H54 (cell line): ENCODE measurements around the gene TMEM255B.
A peak's percentile ranks its signal among the peaks of the same experiment; 100 is the strongest.

Experiments used
- DNase-seq: peaks from one replicate; pipeline ENCODE4 v3.0.0; 2011; ENCODE audit warnings: low spot score, mixed read lengths; ENCODE audit not compliant: insufficient read length
- FAIRE-seq: peaks from 3 replicates; lab custom pipeline; 2011; peaks lifted over from hg19 to GRCh38; lab: Jason Lieb, UNC
- POLR2A ChIP-seq: IDR thresholded peaks from 2 replicates; pipeline ENCODE4 v1.6.1; 2011; ENCODE audit warnings: low read depth, mild to moderate bottlenecking, low read length

Gene TMEM255B

DNA sequence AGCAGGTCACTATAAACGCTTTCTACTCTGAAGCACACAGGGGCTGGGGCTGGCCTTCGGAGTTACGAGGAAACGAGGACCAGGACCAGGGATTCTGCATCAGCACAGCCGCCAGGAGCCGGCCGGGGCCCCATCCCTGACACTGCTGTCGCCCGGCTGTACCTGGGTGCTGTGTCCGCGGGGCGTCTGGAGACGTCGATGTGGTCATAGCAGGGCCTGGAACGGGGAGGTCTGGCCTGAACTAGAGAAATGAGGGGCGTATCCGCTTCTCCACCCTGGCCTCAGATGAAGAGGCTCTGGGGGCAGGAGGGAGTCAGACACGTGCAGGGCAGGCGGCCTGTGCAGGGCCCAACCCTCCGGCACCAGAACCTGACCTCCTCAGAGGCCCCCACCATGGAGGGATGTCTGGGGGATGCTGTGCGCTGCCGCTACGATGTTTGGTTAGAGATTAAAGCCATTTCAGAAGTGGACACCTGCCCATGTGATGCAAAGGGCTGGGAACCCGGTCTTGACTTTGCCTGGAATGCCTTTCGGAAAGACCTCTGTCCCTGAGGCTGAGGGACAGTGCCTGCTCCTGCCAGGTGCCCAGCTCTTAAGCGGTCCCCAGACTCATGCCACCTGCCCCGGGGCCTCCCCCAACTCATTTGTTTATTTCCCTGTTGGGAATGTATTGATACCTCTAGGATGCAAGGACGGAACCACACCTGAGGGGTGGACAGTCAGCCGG is 83.5 kb downstream of the TMEM255B start:
- DNase-seq (no peak), FAIRE-seq (no peak)
- no peak for TF ChIP-seq POLR2A

DNA sequence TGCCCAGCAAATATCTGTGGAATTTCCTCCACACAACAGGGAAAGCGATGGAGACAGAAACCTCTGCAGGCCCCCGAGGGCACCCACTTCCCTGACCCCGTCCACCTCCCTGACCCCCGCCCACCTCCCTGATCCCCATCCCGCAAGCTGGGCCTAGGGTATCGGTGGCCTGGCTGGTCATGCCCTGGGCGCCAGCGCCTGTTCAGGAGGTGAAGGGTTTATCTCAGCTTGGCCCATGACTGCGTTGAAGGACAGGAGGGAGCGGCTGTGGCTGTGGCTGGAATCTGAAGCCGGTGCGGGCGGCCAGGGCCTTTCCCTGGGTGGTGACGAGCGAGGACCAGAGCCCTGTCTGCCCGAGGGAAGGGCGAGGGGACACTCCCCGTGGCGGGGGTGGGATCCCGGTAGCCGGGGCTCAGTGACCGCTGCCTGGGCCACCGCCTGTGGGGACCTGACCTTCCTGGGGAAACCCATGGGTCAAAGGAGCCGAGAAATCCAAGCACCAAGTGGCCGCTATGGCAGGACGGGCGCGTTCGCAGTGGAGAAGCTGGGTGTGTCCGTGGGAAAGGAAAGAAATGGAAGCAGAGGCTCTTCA is 84.1 kb downstream of the TMEM255B start:
- FAIRE-seq (no peak), DNase-seq (no peak)
- no peak for TF ChIP-seq POLR2A

DNA sequence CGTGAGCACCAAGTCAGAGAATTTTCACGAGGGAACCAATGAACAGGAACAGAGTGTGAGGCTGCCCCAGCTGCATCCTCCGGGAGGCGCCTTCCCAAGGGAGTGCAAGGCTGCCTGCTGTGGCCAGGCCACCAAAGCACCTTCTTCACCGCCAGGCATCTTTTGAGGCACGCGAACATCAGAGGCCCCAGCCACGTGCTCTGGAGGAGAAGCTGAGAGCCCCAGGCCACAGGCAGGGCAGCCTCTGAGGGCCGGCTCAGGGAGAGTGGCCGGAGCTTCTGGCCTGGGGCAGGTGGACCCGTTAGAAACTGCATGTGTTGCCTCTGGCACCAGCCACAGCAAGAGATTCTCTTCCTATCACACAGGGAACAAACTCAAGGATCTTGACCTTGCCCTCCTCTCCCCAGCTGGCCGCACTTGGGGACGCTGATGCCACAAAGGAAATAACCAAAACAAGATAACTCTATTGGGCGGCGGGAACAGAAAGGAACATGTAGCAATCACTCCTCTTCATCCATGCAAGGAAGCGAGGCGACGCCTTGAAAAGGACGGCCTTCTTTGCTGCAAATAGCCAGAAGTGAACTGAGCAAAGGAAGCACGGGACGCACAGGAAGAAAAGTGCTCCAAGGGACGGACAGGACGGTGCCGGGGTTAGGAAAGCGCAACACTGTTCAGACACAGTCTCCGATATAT is 85.0 kb downstream of the TMEM255B start:
- no peak for TF ChIP-seq POLR2A
- FAIRE-seq (no peak), DNase-seq (no peak)

DNA sequence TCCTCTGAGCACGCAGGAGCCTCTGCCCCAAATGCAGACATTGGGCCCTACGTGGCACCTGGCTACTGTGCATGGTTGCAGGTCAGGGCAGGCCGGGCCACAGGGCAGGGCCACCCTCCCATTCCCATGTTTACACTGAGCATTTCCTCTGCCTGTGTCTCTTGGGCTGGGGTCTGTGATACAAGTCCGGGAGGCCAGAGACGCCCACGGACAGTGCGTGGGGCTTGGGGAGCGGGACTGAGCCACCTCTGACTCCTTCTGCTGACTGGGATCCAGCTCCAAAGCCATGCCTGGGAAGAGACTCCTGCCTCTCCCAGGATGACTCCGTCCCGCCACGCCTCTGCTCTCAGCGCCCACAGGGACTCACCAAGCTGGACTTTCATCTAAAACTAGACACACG is 86.0 kb downstream of the TMEM255B start:
- DNase-seq (no peak), FAIRE-seq (no peak)
- TF ChIP-seq POLR2A = no peak

DNA sequence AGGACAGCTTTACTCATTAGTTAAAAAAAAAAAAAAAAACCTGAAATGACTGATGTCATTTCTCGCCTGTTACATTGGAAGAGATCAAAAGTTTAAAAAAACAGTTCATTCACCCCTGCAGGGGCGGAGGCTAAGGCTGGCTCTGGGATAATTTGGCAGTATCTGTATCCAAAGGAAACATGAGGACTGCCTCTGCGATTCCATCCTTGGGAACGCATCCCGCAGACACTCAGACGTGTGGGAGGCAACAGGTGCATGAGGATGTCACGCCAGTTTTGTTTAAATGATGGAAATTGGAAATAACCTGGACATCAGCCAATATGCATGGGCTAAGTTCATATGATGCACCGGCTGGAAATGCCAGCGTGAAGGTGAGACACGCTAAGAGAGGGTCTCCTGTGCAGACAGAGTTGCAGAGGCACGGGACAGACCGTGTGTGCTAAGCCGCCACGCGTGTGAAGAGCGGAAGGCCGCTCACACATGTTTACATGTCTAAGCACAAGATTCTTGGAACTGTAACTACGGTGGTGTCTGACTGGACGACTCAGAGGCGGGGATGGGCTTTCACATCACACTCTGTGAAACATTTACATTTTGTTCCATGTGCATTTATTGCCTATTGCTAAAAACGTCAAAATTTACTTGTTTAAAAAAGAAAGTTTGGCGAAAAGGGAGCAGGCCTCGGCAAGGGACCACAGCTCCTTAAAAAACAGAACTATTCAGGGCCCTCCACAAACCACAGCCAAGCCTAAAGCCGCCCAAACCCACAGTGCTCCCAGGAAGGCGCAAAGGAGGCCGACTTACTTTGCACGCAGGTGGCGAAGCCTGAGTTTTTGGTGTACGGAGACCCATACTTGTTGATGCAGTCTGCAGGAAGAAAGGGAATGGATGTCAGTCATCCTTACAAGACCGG is 87.0 kb downstream of the TMEM255B start:
- no peak for TF ChIP-seq POLR2A
- no peak for FAIRE-seq

DNA sequence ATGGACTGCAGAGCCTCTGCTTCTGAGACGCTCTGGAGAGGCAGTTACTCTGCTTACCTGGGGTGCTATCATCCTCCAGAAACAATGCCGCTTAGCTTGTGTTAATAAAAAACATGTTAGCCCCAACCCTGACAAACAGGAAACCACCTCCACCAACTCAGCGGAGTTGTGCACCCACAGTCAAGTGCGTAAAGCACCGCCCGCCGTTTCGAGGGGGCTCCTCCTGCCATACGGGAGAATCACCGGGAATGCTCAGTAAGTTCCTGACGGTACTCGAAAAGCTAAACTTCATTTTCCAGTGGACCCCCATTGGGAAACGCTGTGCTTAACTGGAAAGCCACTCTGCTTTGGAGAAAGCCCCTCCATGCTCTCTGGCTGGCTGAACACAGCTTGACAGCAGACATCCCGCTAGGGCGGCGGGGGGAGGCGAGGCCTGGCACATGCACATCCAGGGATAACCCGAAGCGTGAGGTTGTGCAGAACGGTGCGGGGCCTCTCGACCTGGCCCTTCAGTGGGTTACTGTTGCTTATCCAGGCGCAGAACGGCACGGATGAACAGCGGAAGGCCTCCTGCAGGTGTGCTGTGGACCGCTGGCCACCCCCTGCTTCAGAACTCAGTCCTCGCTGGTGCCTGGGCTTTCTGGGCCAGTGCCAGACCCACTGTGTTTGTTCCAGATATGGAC is 87.8 kb downstream of the TMEM255B start:
- FAIRE-seq = no peak
- no peak for TF ChIP-seq POLR2A
- no peak for DNase-seq

More for the DNA sequence above, 87.0 kb downstream of the TMEM255B start:
- DNase-seq = no peak

DNA sequence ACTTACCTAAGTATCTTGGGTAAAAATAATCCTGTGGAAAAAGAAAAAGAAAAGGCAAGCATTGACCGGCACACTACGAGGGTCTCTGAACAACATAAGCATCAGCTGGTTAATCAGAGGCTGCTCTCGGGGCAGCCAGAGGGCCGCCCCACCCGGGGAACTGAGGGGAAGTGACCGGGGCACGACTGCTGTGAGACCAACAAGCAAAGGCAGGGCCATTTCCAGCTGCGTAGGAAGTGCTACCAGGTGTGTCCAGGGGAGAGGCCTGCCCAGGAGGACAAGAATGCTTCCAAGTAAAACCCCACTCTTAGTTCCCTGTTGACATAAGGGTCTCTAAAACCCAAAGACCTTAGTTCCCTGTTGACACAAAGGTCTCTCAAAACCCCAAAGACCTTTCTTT is 89.0 kb downstream of the TMEM255B start:
- FAIRE-seq (no peak), DNase-seq (no peak)
- TF ChIP-seq POLR2A = no peak

DNA sequence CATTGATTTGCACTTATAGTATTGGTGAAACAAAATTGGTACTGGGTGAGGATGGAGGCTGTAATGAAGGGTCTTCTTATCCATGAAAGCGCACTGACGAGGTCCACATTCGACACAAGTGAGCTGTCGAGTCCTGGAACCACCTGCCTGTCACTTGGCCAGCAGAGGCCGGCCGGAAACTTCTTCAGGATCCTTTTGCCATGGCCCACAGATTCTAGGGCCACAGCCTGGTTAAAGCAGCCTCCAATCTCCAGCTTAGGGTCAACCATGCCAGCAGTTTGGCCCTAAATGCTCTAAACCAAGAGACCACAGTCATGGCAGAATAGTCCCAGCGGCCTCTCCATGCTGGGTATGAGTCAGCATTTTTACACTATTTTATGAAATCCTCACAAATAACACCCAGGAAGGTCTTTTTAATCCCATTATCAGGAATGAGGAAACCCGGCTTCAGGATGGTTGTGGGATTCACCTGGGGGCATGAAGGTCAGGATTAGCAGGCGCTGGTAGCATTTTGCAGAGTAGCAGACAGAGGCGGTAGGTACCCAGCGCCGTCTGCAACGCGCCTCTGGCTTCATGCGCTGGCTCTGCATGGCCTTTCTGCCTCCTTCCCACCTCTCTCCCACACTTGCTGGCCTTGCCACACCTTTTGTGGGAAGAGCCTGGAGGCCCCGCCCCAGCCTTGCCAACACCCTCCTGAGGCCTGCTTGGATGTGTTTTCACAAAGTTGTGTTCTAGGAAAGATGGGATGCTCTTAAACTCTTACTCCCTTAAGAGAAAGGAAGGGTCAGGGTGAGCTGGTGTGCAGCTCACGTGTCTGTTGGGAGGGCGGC is 89.6 kb downstream of the TMEM255B start:
- no peak for TF ChIP-seq POLR2A
- no peak for DNase-seq
- no peak for FAIRE-seq

DNA sequence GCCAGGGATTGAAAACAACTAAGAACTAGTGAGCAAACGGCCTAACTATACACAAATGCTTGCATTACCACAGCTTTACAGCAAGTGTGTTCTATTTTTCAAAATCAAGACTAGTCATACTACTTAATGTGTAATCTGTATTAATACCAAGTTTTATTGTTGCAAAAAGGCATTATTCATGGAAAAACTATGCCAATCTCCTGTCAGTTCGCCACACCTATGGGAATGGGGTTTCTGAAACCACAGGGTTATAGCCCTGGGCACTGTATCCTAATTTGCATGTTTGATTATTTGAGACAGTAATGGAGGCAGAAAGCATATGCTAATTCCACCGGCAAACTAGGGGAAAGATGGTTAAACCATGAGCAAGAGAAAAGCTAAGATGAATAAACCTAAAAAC is 90.5 kb downstream of the TMEM255B start:
- peak; percentile 81 for FAIRE-seq
- no peak for TF ChIP-seq POLR2A
- DNase-seq = no peak

DNA sequence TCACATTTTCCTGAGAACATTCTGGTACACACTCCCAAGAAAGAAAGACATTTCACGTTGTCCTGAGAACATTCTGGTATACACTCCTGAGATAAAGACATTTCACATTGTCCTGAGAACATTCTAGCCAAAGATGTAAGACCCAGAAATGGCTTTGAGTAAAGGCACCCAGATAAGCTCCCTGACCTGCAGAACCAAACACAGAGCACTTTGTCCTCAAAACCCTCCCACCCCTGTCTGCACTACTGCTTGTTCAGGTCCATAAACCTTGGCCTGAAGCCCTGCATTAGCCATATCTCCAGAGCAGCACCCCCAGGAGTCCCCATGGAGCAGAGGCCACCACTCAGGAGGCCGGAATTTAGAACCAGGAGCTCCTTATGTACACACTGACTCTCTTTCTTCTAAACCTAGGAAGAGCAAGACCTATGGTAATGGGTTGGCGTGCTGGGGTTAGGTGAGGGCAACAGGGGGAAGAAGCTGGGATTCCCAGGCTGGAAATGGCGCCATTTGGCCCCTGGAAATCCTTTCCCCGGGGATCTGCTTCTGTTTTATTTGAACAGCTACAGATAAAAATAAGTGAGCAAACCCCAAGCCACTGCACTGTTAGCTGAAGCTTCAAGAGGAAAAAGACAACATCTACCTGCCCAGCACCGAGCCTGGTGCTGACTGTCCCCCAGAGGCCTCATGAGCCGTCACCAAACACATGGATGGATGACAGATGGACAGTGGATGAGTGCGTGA is 91.1 kb downstream of the TMEM255B start:
- peak; percentile 52 for FAIRE-seq
- TF ChIP-seq POLR2A = no peak
- DNase-seq = no peak

DNA sequence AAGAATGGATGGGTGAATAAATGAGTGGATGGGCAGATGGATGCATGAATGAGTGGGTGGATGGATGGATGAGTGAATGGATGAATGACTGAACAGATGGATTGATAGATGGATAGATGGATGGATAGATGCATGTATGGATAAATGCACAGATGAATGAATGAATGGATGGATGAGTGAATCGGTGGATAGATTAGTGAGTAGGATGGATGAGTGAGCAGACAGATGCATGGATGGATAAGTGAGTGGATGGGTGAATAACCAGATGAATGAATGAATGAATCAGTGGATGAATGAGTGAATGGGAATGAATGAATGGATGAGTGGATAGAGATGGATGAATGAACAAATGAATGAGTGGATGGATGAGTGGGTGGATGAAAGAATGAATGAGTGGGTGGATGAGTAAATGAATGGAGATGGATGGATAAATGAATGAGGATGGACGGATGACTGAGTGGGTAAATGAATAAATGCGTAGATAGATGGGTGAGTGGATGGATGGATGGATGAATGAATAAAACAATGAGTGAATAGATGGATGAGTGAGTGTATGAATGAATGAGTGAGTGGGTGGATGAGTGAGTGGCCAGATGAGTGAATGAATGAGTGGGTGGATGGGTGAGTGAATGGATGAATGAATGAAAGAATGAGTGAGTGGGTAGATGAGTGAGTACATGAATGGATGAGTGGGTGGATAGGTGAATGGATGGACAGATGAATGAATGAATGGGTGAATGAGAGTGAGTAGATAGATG is 91.9 kb downstream of the TMEM255B start:
- no peak for FAIRE-seq
- TF ChIP-seq POLR2A = no peak
- DNase-seq = no peak
